H1 (cell line): ENCODE data around the gene SMLR1. TPM values are rescaled to one million over a fixed set of nuclear protein-coding genes. Genes with fewer than 3 reads are reported as not detected.

ENCODE experiments used
- CBX8 ChIP-seq: fragments of 300-800, 300-1000 bp; sonication (generic); IDR thresholded peaks from 2 replicates; pipeline ENCODE4 v1.7.1; 2016; ENCODE audit warnings: low read depth, low read length, borderline replicate concordance
- CTBP2 ChIP-seq: IDR thresholded peaks from 2 replicates; pipeline ENCODE4 v1.7.0; 2011; ENCODE audit warnings: borderline replicate concordance, mild to moderate bottlenecking, moderate library complexity, mixed read lengths, low read length; ENCODE audit not compliant: insufficient read depth, insufficient read length
- HDAC6 ChIP-seq: IDR thresholded peaks from one replicate; pipeline ENCODE4 v1.7.1; 2012; ENCODE audit warnings: low read depth, mild to moderate bottlenecking, inconsistent platforms, low read length, moderate library complexity
- JUN ChIP-seq: IDR thresholded peaks from 2 replicates; pipeline ENCODE4 v1.6.1; 2011; ENCODE audit warnings: low read depth, mild to moderate bottlenecking, improper control_type of control experiment, low read length
- MAFK ChIP-seq: IDR thresholded peaks from 2 replicates; pipeline ENCODE4 v1.6.1; 2012; ENCODE audit warnings: low read depth, mild to moderate bottlenecking, improper control_type of control experiment, low read length
- NRF1 ChIP-seq: IDR thresholded peaks from 2 replicates; pipeline ENCODE4 v1.6.1; 2011; ENCODE audit warnings: mild to moderate bottlenecking, low read depth, low read length, improper control_type of control experiment
- POLR2AphosphoS5 ChIP-seq: IDR thresholded peaks from 2 replicates; pipeline ENCODE4 v1.6.1; 2011; ENCODE audit warnings: low read depth, low read length
- polyA plus RNA-seq, 7 experiments: library from polyadenylated mRNA; depleted of rRNA in 3 of 7; stranded (reverse) in 5 of 7; unstranded in 2 of 7; fragments of >200 nt in 5 of 7; fragments of 200-250 nt in 2 of 7; gene quantifications; 1 replicate in 5 of 7; 2 replicates in 1 of 7; 4 replicates in 1 of 7; pipeline versions ENCODE4 v1.2.1 to v1.2.3, GENCODE V29; 2011 to 2013; ENCODE audit warnings: missing spikeins in 2 of 7, mixed read lengths in 2 of 7
- total RNA-seq: library from RNA; stranded (reverse); fragmentation: NEBNext Ultra II Directional; extraction: Animal tissue kit (Norgen Biotek cat#: 25700); gene quantifications from 2 replicates; pipeline ENCODE4 v1.2.1, GENCODE V29; 2021
- TF ChIP-seq, protein P1 (sequence below): IDR thresholded peaks from 2 replicates; pipeline ENCODE4 v1.6.1; 2011; ENCODE audit warnings: low read depth, mild to moderate bottlenecking, low read length; ENCODE audit not compliant: insufficient read depth

SMLR1 gene
- total and polyA plus RNA-seq, 2 of the 8 experiments (the other 6 are each of a cell fraction or from before 2014, with no cell fraction given), result not detected

DNA sequence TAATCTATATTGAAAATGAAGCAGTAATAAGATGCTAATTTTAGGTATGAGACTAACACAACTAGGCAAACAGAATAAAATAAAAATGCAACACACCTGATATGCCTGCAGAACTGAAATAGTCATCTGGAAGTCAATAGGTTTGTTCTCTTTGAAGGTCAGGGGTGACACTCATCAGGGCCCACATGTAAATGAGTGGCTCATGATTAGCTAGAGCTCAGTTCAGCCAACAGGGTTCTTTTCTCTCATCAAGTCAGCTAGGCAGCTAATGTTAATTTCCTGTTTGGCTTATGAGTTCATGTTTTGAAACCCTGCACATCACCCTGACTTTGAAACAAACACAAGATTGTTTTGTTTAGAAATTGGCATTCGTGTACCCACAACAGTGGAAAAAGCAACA is 23.8 kb downstream of the SMLR1 start (continued):
- TF ChIP-seq, protein P1, sequence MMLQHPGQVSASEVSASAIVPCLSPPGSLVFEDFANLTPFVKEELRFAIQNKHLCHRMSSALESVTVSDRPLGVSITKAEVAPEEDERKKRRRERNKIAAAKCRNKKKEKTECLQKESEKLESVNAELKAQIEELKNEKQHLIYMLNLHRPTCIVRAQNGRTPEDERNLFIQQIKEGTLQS, result no peak
- TF ChIP-seq NRF1 (no peak), JUN (no peak), CTBP2 (no peak), POLR2AphosphoS5 (no peak), HDAC6 (no peak), MAFK (no peak), CBX8 (no peak)
- TF ChIP-seq, all 59 proteins: peak for 0
